NCI-H2107 treated with DMSO at 0.1 percent for 48 hours (cell line): ENCODE data around the gene RAG1.

Experiments used
- DNase-seq: peaks from one replicate; lab custom pipeline; 2025; ENCODE audit not compliant: unreplicated experiment; lab: John Stamatoyannopoulos, UW

Gene RAG1

GRCh38 chr11:36627006-36627405, 59.2 kb downstream of the RAG1 start:
- no peak for DNase-seq

- no peak for DNase-seq
Measured at GRCh38 chr11:36627471-36627870, 59.7 kb downstream of the RAG1 start.

- no peak for DNase-seq
Measured at GRCh38 chr11:36628141-36628540, 60.3 kb downstream of the RAG1 start.

GRCh38 chr11:36628765-36629244, 61.0 kb downstream of the RAG1 start:
- DNase-seq, result no peak
